Heart left ventricle (tissue), 16 donors: ENCODE data around the gene ZNF783. TPM values are rescaled to one million over a fixed set of nuclear protein-coding genes. Genes with fewer than 3 reads are reported as not detected.

Source experiments
- ATAC-seq, 4 donors: fragments of 200-7000 bp; cut with Tn5 transposase; one replicate each; pipeline ENCODE4 v1.9.1; 2020 to 2022; ENCODE audit warnings: moderate library complexity in 4 of 4, mild to moderate bottlenecking in 3 of 4, moderate number of reproducible peaks in 1 of 4
- DNase-seq, 5 donors: peaks; one replicate each; pipeline ENCODE4 v3.0.0-alpha.2; 2020
- H3K27ac ChIP-seq, 12 donors: fragments of 200-600 bp; sonication (generic) in 4 of 12; one replicate each; pipeline versions ENCODE4 v1.5.0 to v1.8.0; 2016 to 2022; ENCODE audit warnings: mild to moderate bottlenecking in 2 of 12
- H3K27me3 ChIP-seq, 9 donors: fragments of 200-600 bp; sonication (generic) in 2 of 9; one replicate each; pipeline versions ENCODE4 v1.5.1 to v1.8.0; 2016 to 2022; ENCODE audit warnings: mild to moderate bottlenecking in 3 of 9
- H3K36me3 ChIP-seq, 9 donors: fragments of 200-600 bp; sonication (generic) in 2 of 9; one replicate each; pipeline versions ENCODE4 v1.5.0 to v1.8.0; 2018 to 2022; ENCODE audit warnings: mild to moderate bottlenecking in 2 of 9
- H3K4me1 ChIP-seq, 12 donors: fragments of 200-600 bp; sonication (generic) in 4 of 12; one replicate each; pipeline versions ENCODE4 v1.5.0 to v1.8.0; 2016 to 2022; ENCODE audit warnings: mild to moderate bottlenecking in 3 of 12
- H3K4me3 ChIP-seq, 12 donors: fragments of 200-600 bp; sonication (generic) in 4 of 12; one replicate each; pipeline versions ENCODE4 v1.5.0 to v1.8.0; 2017 to 2022; ENCODE audit warnings: mild to moderate bottlenecking in 9 of 12, moderate library complexity in 4 of 12
- H3K9me3 ChIP-seq, 12 donors: fragments of 200-600 bp; sonication (generic) in 4 of 12; one replicate each; pipeline versions ENCODE4 v1.5.0 to v1.8.0; 2016 to 2022; ENCODE audit warnings: mild to moderate bottlenecking in 1 of 12
- CTCF ChIP-seq, 12 donors: fragments of 200-600 bp; sonication (generic) in 4 of 12; IDR thresholded peaks; one replicate each; pipeline versions ENCODE4 v1.5.0 to v1.8.0; 2018 to 2022; ENCODE audit warnings: antibody characterized with exemption in 12 of 12, mild to moderate bottlenecking in 5 of 12
- POLR2A ChIP-seq, 2 donors: fragments of 450-650 bp; IDR thresholded peaks; one replicate each; pipeline ENCODE4 v1.6.1; 2017; ENCODE audit warnings: antibody characterized with exemption in 2 of 2, mild to moderate bottlenecking in 2 of 2, moderate library complexity in 2 of 2
- WGBS, 4 donors: extraction: QIAGEN DNeasy Blood & Tissue Kit in 2 of 4; methylation state at CpG; one replicate each; pipeline versions ENCODE4 v1.1.5 to v1.1.7; 2013 to 2018; 5-methylcytosine and 5-hydroxymethylcytosine counted together
- intact Hi-C, 10 donors: fragments of 100-400 bp; cut with DNase I; formaldehyde crosslinking; loops; one replicate each; pipeline versions ENCODE4 v1.11.1 to v1.14.2; 2022
- polyA plus RNA-seq, 2 donors: library from polyadenylated mRNA; stranded (reverse); fragments of 200-250 nt; gene quantifications; one replicate each; pipeline ENCODE4 v1.2.3, GENCODE V29; 2013
- total RNA-seq, 9 donors: library from RNA; depleted of rRNA in 2 of 9; stranded (reverse); fragments of >200 nt in 2 of 9; fragmentation: NEBNext Ultra II Directional in 3 of 9; extraction: Animal tissue kit (Norgen Biotek cat#: 25700) in 3 of 9; gene quantifications; one replicate each; pipeline versions ENCODE4 v1.1.0 to v1.2.4, GENCODE V29; 2016 to 2023
- donor health status: ischemic (EF 13 %, LVEDD 7.1; RV severe dilation, severe dysfunction).
- donor health status: healthy with polysubstance abuse.
- donor health status: DM: no; HTN: yes; CAD: no.
- donor health status: DM: no; HTN: no; CAD: no.
- donor health status: ischemic (EF 25% LVEDD 6.9; RV normal size, moderate dysfunction).
- donor health status: ischemic (EF 25% LVEDD 5.7; RV mildly dilated, moderate dysfunction).
- donor health status: healthy.
- donor health status: DM: yes; HTN: yes; CAD: no.
- donor health status: ischemic (EF 35%, LVEDD 5.7; RV mildly dilated, moderate dysfunction).
- donor health status: nonischemic (EF 11% LVEDD 7.7; RV severe dilation, severe dysfunction).
- donor health status: DM: yes; HTN: yes; CAD: no.
- donor health status: PGD.
- donor health status: ischemic (EF 29% LVEDD 5.4; RV normal size, mild dysfunction).
- donor health status: nonischemic (EF 23%, LVEDD 6.1; RV moderate dilation, normal function).

ZNF783 gene
- total and polyA plus RNA-seq, 11 donors = 2.8 to 9.0 (median 3.3) TPM

GRCh38 chr7:149217570-149217969 is 44.4 kb upstream of the ZNF783 start:
- TF ChIP-seq CTCF (IDR thresholded peaks at IDR 0.05) (no peak), POLR2A (IDR thresholded peaks at IDR 0.05) (no peak)
- no peak overlapping the region for H3K27ac ChIP-seq
- no peaks in the 10 kb centered on the region for H3K9me3 ChIP-seq
- peaks cover 0 to 99% (median 96%) of the 10 kb centered on the region in 9 donors for H3K36me3 ChIP-seq
- no peak overlapping the region for H3K4me3 ChIP-seq
- DNase-seq (peak in 1 of 5 donors; percentile 63), ATAC-seq (no peak)
- H3K4me1 ChIP-seq = no peaks in the 10 kb centered on the region
- 83 to 93% (median 86%) methylated on average over 6 of the region's 6 CpGs for WGBS, 4 donors
- no peaks in the 10 kb centered on the region for H3K27me3 ChIP-seq
- intact Hi-C loops = no loop called here

GRCh38 chr7:149218469-149219420 is 43.3 kb upstream of the ZNF783 start:
- H3K36me3 ChIP-seq = peaks cover 0 to 99% (median 93%) of the 10 kb centered on the region in 9 donors
- 80 to 94% (median 86%) methylated on average over 10 of the region's 10 CpGs for WGBS, 4 donors
- DNase-seq = no peak
- no peaks in the 10 kb centered on the region for H3K4me1 ChIP-seq
- intact Hi-C loops = no loop called here
- H3K27me3 ChIP-seq = no peaks in the 10 kb centered on the region
- H3K9me3 ChIP-seq = no peaks in the 10 kb centered on the region
- ATAC-seq = no peak
- H3K4me3 ChIP-seq = no peak overlapping the region
- TF ChIP-seq POLR2A (IDR thresholded peaks at IDR 0.05) = no peak
- TF ChIP-seq CTCF (IDR thresholded peaks at IDR 0.05) = no peak
- no peak overlapping the region for H3K27ac ChIP-seq

GRCh38 chr7:149220534-149220933 is 41.5 kb upstream of the ZNF783 start:
- WGBS, 4 donors = 70 to 80% (median 73%) methylated on average over 6 of the region's 6 CpGs
- ATAC-seq (no peak), DNase-seq (no peak)
- TF ChIP-seq POLR2A (IDR thresholded peaks at IDR 0.05) = no peak
- no peak for TF ChIP-seq CTCF (IDR thresholded peaks at IDR 0.05)
- Histone ChIP-seq H3K27me3 (no peaks in the 10 kb centered on the region), H3K4me3 (no peak overlapping the region), H3K4me1 (no peaks in the 10 kb centered on the region), H3K9me3 (no peaks in the 10 kb centered on the region), H3K36me3 (peaks cover 0 to 96% (median 89%) of the 10 kb centered on the region in 9 donors), H3K27ac (no peak overlapping the region)
- intact Hi-C loops = no loop called here

- Histone ChIP-seq H3K9me3 (no peaks in the 10 kb centered on the region), H3K27me3 (no peaks in the 10 kb centered on the region), H3K36me3 (peaks cover 0 to 74% (median 67%) of the 10 kb centered on the region in 9 donors), H3K27ac (no peak overlapping the region), H3K4me3 (no peak overlapping the region), H3K4me1 (no peaks in the 10 kb centered on the region)
- DNase-seq (no peak), ATAC-seq (no peak)
- no peak for TF ChIP-seq CTCF (IDR thresholded peaks at IDR 0.05)
- no peak for TF ChIP-seq POLR2A (IDR thresholded peaks at IDR 0.05)
- intact Hi-C loops = no loop called here
- WGBS, 4 donors = 94 to 96% (median 95%) methylated on average over 8 of the region's 8 CpGs
Measured at GRCh38 chr7:149223176-149223575, 38.8 kb upstream of the ZNF783 start.
